UCSD-AML1 (cell line): Measurements from ENCODE around the gene POC1B.
"Not testable (repeated sequence)": the region's sequence is repeated elsewhere in the genome, so short reads cannot be mapped to it uniquely, and the experiment has no call there.

Source experiments
- DNase-seq: peaks from one replicate; lab custom pipeline; 2025; ENCODE audit not compliant: unreplicated experiment; lab: John Stamatoyannopoulos, UW

Gene POC1B

GRCh38 chr12:89468017-89468416 lies 57.8 kb downstream of the POC1B start:
- DNase-seq: no peak

- DNase-seq: no peak
Measured at GRCh38 chr12:89464974-89465592, 60.8 kb downstream of the POC1B start.

GRCh38 chr12:89461649-89462612 lies 63.9 kb downstream of the POC1B start:
- no peak for DNase-seq

- DNase-seq: no peak
Measured at GRCh38 chr12:89461190-89461589, 64.7 kb downstream of the POC1B start.

- not testable (repeated sequence) for DNase-seq
Measured at GRCh38 chr12:89459279-89459678, 66.6 kb downstream of the POC1B start.

- DNase-seq: no peak
Measured at GRCh38 chr12:89456565-89456964, 69.3 kb downstream of the POC1B start.

- no peak for DNase-seq
Measured at GRCh38 chr12:89454080-89454848, 71.6 kb downstream of the POC1B start.

- no peak for DNase-seq
Measured at GRCh38 chr12:89453121-89453978, 72.5 kb downstream of the POC1B start.

- peak; percentile 43 for DNase-seq
Measured at GRCh38 chr12:89451841-89452251, 74.0 kb downstream of the POC1B start.

GRCh38 chr12:89450907-89451306 lies 74.9 kb downstream of the POC1B start:
- no peak for DNase-seq

- no peak for DNase-seq
Measured at GRCh38 chr12:89448951-89449371, 76.9 kb downstream of the POC1B start.

GRCh38 chr12:89448526-89448925 lies 77.3 kb downstream of the POC1B start:
- DNase-seq: no peak

GRCh38 chr12:89439941-89440340 lies 85.9 kb downstream of the POC1B start:
- no peak for DNase-seq

GRCh38 chr12:89437231-89437630 lies 88.6 kb downstream of the POC1B start:
- DNase-seq: no peak

- DNase-seq: no peak
Measured at GRCh38 chr12:89436062-89436461, 89.8 kb downstream of the POC1B start.

- DNase-seq: no peak
Measured at GRCh38 chr12:89433634-89434033, 92.2 kb downstream of the POC1B start.

- no peak for DNase-seq
Measured at GRCh38 chr12:89432396-89432795, 93.5 kb downstream of the POC1B start.

GRCh38 chr12:89429528-89429927 lies 96.3 kb downstream of the POC1B start:
- DNase-seq: no peak

GRCh38 chr12:89427508-89428156 lies 98.2 kb downstream of the POC1B start:
- DNase-seq: no peak

GRCh38 chr12:89424846-89425245 lies 101.0 kb downstream of the POC1B start:
- no peak for DNase-seq
